GM19240 (cell line): ENCODE measurements around the gene FDX2.

Source experiments
- DNase-seq: peaks from one replicate; pipeline ENCODE4 v3.0.0; 2011; ENCODE audit warnings: low spot score; ENCODE audit not compliant: insufficient read length

FDX2 gene

GRCh38 chr19:10332965-10333757, 17.3 kb upstream of the FDX2 start, which contains the start of gene RAVER1:
TSS of gene RAVER1 (minus strand) at chr19:10333529. CDS start at chr19:10333507, 22 bp downstream.
- DNase-seq = peak; percentile 98

GRCh38 chr19:10332158-10332964, 16.5 kb upstream of the FDX2 start:
- DNase-seq = no peak

GRCh38 chr19:10329555-10329954, 13.7 kb upstream of the FDX2 start:
- DNase-seq = no peak

DNA sequence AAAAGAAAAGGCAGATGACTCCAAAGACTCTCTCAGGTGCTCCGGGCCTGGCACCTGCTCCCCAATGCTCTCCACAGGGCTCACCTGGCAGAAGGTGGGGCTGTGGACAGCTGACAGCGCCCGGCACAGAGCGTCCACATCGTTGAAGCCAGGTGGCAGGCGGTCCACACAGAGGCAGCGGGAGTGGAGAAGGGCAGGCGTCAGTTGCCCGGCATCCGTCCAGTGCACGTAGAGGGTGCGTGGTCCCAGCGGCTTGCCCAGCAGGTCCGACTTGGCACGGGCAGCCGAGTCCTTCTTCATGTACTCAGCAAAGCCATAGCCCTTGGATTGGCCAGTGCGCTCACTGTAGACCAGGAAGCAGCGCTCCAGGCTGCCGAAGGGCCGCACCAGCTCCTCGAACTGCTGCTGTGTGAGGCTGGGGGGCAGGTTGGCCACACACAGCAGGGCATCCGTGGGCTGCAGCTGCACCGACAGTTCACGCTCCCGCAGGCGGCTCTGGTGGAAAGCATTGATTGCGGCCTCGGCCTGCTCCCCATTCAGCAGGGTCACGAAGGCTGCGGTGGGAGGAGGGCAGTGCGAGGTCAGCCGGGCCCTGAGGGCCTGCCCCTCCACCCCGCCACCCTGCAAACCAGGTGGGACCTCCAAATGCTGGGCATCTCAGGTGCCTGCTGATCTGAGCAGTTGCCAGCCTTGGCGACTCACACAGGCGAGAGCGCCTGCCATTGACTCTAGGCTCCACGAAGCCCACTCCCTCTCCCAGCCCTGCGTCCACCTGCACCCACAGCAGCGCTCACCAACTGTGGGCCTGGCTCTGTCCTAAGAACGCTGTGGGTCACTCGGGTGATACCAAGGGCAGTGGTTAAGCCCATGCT, 13.0 kb upstream of the FDX2 start:
- DNase-seq = no peak

- DNase-seq = no peak
Measured at GRCh38 chr19:10327793-10328192, 12.0 kb upstream of the FDX2 start.

DNA sequence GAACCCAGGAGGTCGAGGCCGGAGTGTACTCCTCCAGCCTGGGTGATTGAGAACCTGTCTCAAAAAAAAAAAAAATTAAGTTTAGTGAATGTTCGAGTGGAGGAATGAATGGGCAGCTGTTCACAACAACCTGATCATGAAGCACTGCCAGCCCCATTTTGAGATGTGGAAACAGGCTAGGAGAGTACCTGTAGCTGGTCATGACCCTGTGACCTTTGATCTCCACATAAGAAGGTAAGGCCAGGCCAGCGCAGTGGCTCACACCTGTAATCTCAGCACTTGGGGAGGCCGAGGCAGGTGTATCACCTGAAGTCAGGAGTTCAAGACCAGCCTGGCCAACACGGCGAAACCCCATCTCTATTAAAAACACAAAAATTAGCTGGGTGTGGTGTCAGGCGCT, 9.9 kb upstream of the FDX2 start:
- DNase-seq = no peak

- no peak for DNase-seq
Measured at GRCh38 chr19:10321874-10322835, 6.3 kb upstream of the FDX2 start.

- DNase-seq = no peak
Measured at GRCh38 chr19:10321417-10321797, 5.6 kb upstream of the FDX2 start.

- no peak for DNase-seq
Measured at GRCh38 chr19:10320602-10321416, 5.0 kb upstream of the FDX2 start.

- no peak for DNase-seq
Measured at GRCh38 chr19:10318807-10319682, 3.2 kb upstream of the FDX2 start.

DNA sequence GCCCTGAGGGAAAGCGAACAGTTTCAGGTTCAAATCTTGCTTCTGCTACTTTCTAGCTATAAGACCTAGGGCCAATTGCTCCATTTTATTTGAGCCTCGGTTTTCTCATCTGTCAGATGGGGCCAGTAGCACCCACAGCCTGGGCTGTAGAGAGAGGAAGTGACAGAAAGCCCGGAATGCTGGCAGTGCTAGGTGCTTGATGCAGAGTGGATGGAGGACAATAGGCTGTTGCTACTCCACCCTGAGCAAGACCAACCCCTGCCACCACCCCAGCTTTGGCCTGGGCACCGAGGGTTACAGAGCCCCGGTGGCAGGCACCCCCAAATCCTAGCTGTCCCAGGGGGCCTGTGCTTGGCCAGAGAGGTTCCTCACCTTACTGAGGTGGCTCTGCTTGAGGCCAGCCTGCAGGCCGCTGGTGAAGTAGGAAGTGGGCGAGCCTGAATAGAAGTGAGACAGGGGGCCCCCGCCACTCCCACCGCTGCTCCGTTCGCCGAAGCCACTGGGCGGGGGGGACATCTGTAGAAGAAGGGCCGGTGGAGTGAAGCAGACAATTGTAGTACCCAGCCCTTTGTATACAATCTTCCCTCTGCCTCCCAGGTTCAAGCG, 2.1 kb upstream of the FDX2 start:
- DNase-seq = no peak

DNA sequence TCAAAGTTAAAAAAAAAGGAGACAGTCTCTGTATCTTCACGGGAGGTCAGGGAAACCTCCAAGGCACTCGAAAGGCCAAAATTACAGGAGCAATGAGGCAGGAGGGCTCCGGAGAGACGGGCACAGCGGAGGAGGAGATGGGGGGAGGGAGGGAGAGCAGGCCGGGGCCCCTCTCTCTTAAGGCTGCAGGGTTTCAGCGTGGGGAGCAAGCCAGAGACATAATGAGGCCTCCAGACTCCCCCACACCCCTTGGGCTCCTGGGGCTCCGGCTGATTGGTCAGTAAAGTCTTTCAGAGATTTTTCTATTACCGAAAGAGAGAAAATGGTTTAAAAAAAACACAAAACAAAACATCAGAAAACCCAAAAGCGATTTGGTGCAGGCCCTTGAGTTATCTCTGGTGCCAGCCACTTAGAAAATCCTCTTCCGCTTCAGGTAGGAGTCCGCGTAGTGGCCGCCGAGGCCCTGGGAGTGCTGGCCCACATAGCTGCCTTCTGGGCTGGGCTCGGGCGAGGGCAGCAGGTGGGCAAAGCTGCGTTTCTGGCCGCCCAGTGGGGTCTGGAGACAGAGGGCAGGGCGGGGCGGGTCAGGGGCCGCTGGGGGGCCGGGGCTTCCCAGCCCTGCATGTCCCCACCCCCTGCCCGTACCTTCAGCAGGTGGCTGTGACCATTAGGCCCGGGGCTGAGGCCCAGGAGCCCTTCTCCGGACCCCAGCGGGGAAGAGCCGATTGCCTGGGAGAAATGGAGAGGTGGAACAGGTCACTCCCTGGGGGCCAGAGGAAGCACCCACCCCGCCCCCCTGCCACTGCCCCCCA, 1.4 kb upstream of the FDX2 start:
- no peak for DNase-seq

GRCh38 chr19:10316229-10317044, 622 bp upstream of the FDX2 start:
- no peak for DNase-seq

- DNase-seq = no peak
Measured at GRCh38 chr19:10309423-10309822, 6.4 kb downstream of the FDX2 start, which contains the start of gene ZGLP1. TSS of gene ZGLP1 (minus strand) at chr19:10309815.

GRCh38 chr19:10306327-10306726, 9.5 kb downstream of the FDX2 start:
- no peak for DNase-seq

GRCh38 chr19:10305139-10305806, 10.5 kb downstream of the FDX2 start:
- no peak for DNase-seq
